Measurements from ENCODE around the gene PAM16.

Gene PAM16

GRCh38 chr16:4358236-4358635, 7.1 kb upstream of the PAM16 start:
- H3K4me1 ChIP-seq, result no peaks in the 10 kb centered on the region
- no peaks in the 10 kb centered on the region for H3K27me3 ChIP-seq (ENCODE audit: control insufficient read depth, insufficient read depth, low read length)
- H3K36me3 ChIP-seq (ENCODE audit: control insufficient read depth, insufficient read depth, low read length), result no peaks in the 10 kb centered on the region
- H3K4me3 ChIP-seq (ENCODE audit: low read depth, low read length), result no peak overlapping the region
- no peak overlapping the region for H3K9ac ChIP-seq
- H2AFZ ChIP-seq, result no peak overlapping the region
- H3K9me3 ChIP-seq (ENCODE audit: control insufficient read depth, low read length), result no peaks in the 10 kb centered on the region
- TF ChIP-seq CTCF (IDR thresholded peaks at IDR 0.05), result no peak
- H3K79me2 ChIP-seq, result no peaks in the 10 kb centered on the region
- no peak overlapping the region for H3K4me2 ChIP-seq (ENCODE audit: low read length)
- H3K27ac ChIP-seq, result no peak overlapping the region

GRCh38 chr16:4356820-4357219, 5.7 kb upstream of the PAM16 start:
- Histone ChIP-seq H3K27me3 (ENCODE audit: control insufficient read depth, insufficient read depth, low read length) (no peaks in the 10 kb centered on the region), H2AFZ (no peak overlapping the region), H3K4me1 (no peaks in the 10 kb centered on the region), H3K36me3 (ENCODE audit: control insufficient read depth, insufficient read depth, low read length) (no peaks in the 10 kb centered on the region), H3K9ac (no peak overlapping the region), H3K9me3 (ENCODE audit: control insufficient read depth, low read length) (no peaks in the 10 kb centered on the region), H3K4me2 (ENCODE audit: low read length) (no peak overlapping the region), H3K27ac (no peak overlapping the region), H3K4me3 (ENCODE audit: low read depth, low read length) (no peak overlapping the region), H3K79me2 (no peaks in the 10 kb centered on the region)
- TF ChIP-seq CTCF (IDR thresholded peaks at IDR 0.05), result no peak

- Histone ChIP-seq H3K79me2 (no peaks in the 10 kb centered on the region), H3K27me3 (ENCODE audit: control insufficient read depth, insufficient read depth, low read length) (no peaks in the 10 kb centered on the region), H3K9ac (no peak overlapping the region), H3K36me3 (ENCODE audit: control insufficient read depth, insufficient read depth, low read length) (no peaks in the 10 kb centered on the region), H3K4me1 (peaks cover 4% of the 10 kb centered on the region), H3K4me2 (ENCODE audit: low read length) (no peak overlapping the region), H3K9me3 (ENCODE audit: control insufficient read depth, low read length) (no peaks in the 10 kb centered on the region), H3K4me3 (ENCODE audit: low read depth, low read length) (no peak overlapping the region), H3K27ac (no peak overlapping the region), H2AFZ (no peak overlapping the region)
- no peak for TF ChIP-seq CTCF (IDR thresholded peaks at IDR 0.05)
Measured at GRCh38 chr16:4354512-4355409, 3.6 kb upstream of the PAM16 start.

GRCh38 chr16:4353675-4354074, 2.6 kb upstream of the PAM16 start:
- H3K27ac ChIP-seq, result no peak overlapping the region
- no peak overlapping the region for H2AFZ ChIP-seq
- no peak overlapping the region for H3K9ac ChIP-seq
- H3K4me1 ChIP-seq, result peaks cover 4% of the 10 kb centered on the region
- no peak for TF ChIP-seq CTCF (IDR thresholded peaks at IDR 0.05)
- no peaks in the 10 kb centered on the region for H3K36me3 ChIP-seq (ENCODE audit: control insufficient read depth, insufficient read depth, low read length)
- H3K27me3 ChIP-seq (ENCODE audit: control insufficient read depth, insufficient read depth, low read length), result no peaks in the 10 kb centered on the region
- H3K4me3 ChIP-seq (ENCODE audit: low read depth, low read length), result no peak overlapping the region
- no peaks in the 10 kb centered on the region for H3K9me3 ChIP-seq (ENCODE audit: control insufficient read depth, low read length)
- H3K4me2 ChIP-seq (ENCODE audit: low read length), result no peak overlapping the region
- no peaks in the 10 kb centered on the region for H3K79me2 ChIP-seq

GRCh38 chr16:4352843-4353242, 1.7 kb upstream of the PAM16 start:
- no peak overlapping the region for H2AFZ ChIP-seq

More at GRCh38 chr16:4352843-4353242, 1.7 kb upstream of the PAM16 start:
- Histone ChIP-seq H3K4me1 (peaks cover 4% of the 10 kb centered on the region), H3K4me2 (ENCODE audit: low read length) (no peak overlapping the region), H3K4me3 (ENCODE audit: low read depth, low read length) (no peak overlapping the region), H3K9ac (no peak overlapping the region), H3K27ac (no peak overlapping the region), H3K79me2 (no peaks in the 10 kb centered on the region), H3K27me3 (ENCODE audit: control insufficient read depth, insufficient read depth, low read length) (no peaks in the 10 kb centered on the region), H3K36me3 (ENCODE audit: control insufficient read depth, insufficient read depth, low read length) (no peaks in the 10 kb centered on the region), H3K9me3 (ENCODE audit: control insufficient read depth, low read length) (no peaks in the 10 kb centered on the region)
- no peak for TF ChIP-seq CTCF (IDR thresholded peaks at IDR 0.05)
